ENCODE data around the gene ZC3H13.

- TF ChIP-seq, protein P1, sequence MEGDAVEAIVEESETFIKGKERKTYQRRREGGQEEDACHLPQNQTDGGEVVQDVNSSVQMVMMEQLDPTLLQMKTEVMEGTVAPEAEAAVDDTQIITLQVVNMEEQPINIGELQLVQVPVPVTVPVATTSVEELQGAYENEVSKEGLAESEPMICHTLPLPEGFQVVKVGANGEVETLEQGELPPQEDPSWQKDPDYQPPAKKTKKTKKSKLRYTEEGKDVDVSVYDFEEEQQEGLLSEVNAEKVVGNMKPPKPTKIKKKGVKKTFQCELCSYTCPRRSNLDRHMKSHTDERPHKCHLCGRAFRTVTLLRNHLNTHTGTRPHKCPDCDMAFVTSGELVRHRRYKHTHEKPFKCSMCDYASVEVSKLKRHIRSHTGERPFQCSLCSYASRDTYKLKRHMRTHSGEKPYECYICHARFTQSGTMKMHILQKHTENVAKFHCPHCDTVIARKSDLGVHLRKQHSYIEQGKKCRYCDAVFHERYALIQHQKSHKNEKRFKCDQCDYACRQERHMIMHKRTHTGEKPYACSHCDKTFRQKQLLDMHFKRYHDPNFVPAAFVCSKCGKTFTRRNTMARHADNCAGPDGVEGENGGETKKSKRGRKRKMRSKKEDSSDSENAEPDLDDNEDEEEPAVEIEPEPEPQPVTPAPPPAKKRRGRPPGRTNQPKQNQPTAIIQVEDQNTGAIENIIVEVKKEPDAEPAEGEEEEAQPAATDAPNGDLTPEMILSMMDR (IDR thresholded peaks at IDR 0.05), result no peak
- TF ChIP-seq EZH2 (IDR thresholded peaks at IDR 0.05; ENCODE audit: borderline replicate concordance, insufficient read depth, low read depth, low read length, poor library complexity, severe bottlenecking), result no peak
Observed at GRCh38 chr13:46101484-46102254, 49.1 kb upstream of the ZC3H13 start.

All from B cell (primary cell).